T-helper 9 cell (primary cell): ENCODE data around the gene CCDC171.

ENCODE experiments used
- DNase-seq: peaks from one replicate; pipeline ENCODE4 v3.0.0-alpha.2; 2020

CCDC171 gene

DNA sequence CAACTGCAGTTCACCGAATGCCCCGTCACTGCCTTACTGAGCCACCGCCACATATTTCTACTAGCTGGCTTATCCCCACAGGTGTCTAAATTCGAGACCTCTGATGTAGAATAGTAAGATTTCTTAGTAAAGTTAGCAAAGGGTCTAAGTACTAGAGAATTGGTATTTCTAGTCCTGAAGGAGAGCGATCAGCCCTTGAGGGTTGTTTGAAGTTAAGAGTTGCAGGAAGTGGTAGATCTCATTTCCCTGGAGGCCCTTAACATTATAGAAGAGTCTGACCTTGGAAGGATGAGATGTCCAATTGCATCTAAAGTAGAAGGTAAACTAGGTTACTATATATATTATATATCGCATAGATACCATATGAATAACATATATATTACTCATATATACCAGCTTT is 451.8 kb downstream of the CCDC171 start:
- no peak for DNase-seq

GRCh38 chr9:16010221-16010620 is 457.4 kb downstream of the CCDC171 start:
- no peak for DNase-seq

DNA sequence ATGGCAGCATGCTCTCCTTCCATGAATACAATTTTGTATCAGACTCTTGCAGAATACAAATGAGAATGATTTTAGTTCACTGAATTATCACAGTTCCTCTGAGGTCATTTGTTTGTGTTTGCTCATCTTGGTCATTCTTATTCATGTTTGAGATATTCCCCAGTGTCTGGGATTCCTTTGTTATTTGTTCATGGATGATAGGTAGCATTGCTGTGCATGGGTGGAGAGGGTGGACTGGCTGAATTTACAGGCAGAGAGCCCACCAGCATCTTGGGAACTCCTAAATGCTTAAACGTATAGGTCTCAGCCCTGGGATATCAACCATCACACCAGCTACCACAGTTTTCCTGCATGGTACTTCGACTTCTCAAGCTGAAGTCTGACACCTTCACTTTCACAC is 459.8 kb downstream of the CCDC171 start:
- DNase-seq: no peak

GRCh38 chr9:16013366-16013765 is 460.5 kb downstream of the CCDC171 start:
- DNase-seq: no peak

GRCh38 chr9:16013826-16014225 is 461.0 kb downstream of the CCDC171 start:
- DNase-seq: no peak

DNA sequence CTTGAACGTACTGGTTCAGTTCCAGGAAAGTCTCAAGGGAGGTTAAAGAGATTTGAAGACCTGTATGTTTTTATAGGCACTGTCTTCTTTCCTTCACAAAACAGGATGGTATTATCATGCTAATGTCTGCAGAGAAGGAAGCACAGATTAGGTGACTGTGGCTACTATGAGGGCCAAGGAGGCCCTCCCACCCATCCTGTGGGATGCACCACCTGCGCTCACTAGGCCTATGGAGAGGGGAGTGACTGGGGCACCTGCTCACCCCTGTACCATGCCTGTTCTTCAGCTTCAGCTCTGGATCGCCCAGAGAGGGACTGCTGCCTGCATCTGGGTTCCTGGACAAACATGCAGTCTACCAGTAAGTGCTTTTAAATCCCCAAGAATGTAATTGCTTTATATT is 469.4 kb downstream of the CCDC171 start:
- no peak for DNase-seq

DNA sequence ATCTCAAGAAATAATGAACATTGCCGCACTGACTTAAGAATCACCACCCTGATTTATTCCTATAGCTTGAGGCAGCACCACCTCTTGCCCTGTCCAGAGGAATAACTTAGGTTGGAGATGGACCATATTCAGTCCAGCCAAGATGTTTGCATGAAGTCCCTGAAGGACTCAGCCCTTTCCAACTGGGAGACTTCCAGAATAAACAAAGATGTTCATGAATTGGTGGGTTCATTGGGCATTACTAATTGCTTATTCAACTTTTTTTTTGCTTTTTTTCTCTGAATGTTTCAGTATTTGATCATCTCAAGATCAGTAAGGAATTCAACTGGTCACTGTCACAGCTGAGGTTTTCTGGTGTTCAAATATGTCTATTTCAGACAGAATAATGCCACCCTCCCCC is 470.6 kb downstream of the CCDC171 start:
- no peak for DNase-seq
